ENCODE measurements around the gene RPL7A.

DNA sequence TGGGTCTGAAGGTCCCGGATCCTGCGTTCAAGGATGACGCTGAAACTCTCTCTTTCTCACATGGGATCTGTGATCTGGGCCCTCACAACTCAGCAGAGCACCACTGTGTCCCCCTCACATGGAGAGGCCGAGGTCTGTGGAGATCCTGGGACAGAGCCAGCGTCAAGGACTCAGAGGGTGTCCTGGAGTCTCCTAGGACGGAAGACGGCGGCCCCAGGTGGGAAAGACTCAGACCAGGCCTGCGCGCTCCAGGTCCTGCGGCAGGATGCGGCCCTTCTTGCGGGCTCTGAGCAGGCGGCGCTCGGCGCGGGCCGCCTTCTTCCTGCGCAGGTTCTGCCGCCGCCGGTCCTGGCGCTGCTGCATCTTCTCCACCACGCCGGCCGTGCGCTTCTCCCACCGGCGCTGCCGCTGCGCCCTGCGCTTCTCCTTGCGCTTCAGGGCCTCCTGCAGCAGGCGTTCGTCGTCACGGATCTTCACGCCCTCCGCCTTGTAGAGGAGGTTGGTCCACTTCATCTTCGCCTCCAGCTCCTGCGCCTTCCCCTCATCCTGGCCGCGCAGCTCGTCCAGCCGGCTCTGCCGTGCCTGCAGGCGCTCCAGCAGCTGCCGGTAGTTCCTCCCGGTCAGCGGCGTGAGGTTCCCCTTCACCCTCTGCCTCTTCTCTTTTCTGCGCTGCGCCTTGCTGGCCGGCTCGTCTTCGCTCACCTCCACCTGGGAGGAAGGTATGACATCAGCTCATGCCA is 16.2 kb upstream of the RPL7A start:
- TF ChIP-seq CTCF (conservative IDR thresholded peaks at IDR 0.05) (no peak), ZFX (IDR thresholded peaks at IDR 0.05) (no peak)

All from C4-2B (cell line).